Activated CD8-positive, alpha-beta memory T cell treated with anti-CD3 and anti-CD28 coated beads for 1 hour (primary cell): Measurements from ENCODE around the gene LHCGR.
"Not testable (repeated sequence)": the region's sequence is repeated elsewhere in the genome, so short reads cannot be mapped to it uniquely, and the experiment has no call there.

Experiments
- DNase-seq, 2 donors: peaks; one replicate each; pipeline ENCODE4 v3.0.0-alpha.2; 2020; ENCODE audit warnings: low read depth in 1 of 2; ENCODE audit errors: extremely low read depth in 1 of 2

Gene LHCGR

GRCh38 chr2:48749291-48750127, 6.0 kb downstream of the LHCGR start:
- DNase-seq: no peak

- no peak for DNase-seq
Observed at GRCh38 chr2:48747319-48747718, 8.2 kb downstream of the LHCGR start.

GRCh38 chr2:48739236-48739635, 16.3 kb downstream of the LHCGR start:
- DNase-seq: not testable (repeated sequence)

- no peak for DNase-seq
Observed at GRCh38 chr2:48738806-48739205, 16.7 kb downstream of the LHCGR start.

- no peak for DNase-seq
Observed at GRCh38 chr2:48736251-48736650, 19.3 kb downstream of the LHCGR start.

- no peak for DNase-seq
Observed at GRCh38 chr2:48734576-48735303, 20.8 kb downstream of the LHCGR start.

- no peak for DNase-seq
Observed at GRCh38 chr2:48733067-48733503, 22.4 kb downstream of the LHCGR start.

- no peak for DNase-seq
Observed at GRCh38 chr2:48728840-48729239, 26.7 kb downstream of the LHCGR start.

- no peak for DNase-seq
Observed at GRCh38 chr2:48728295-48728694, 27.2 kb downstream of the LHCGR start.

GRCh38 chr2:48727560-48727959, 28.0 kb downstream of the LHCGR start:
- no peak for DNase-seq

- no peak for DNase-seq
Observed at GRCh38 chr2:48725696-48726494, 29.6 kb downstream of the LHCGR start.

GRCh38 chr2:48724278-48724677, 31.2 kb downstream of the LHCGR start:
- no peak for DNase-seq

GRCh38 chr2:48723129-48723528, 32.4 kb downstream of the LHCGR start:
- DNase-seq: no peak

GRCh38 chr2:48722391-48722790, 33.1 kb downstream of the LHCGR start:
- DNase-seq: no peak

GRCh38 chr2:48721158-48721557, 34.4 kb downstream of the LHCGR start:
- no peak for DNase-seq

GRCh38 chr2:48719480-48720177, 35.9 kb downstream of the LHCGR start:
- DNase-seq: no peak

GRCh38 chr2:48717846-48718245, 37.7 kb downstream of the LHCGR start:
- DNase-seq: no peak

- no peak for DNase-seq
Observed at GRCh38 chr2:48715956-48716355, 39.6 kb downstream of the LHCGR start.

GRCh38 chr2:48715042-48715899, 40.3 kb downstream of the LHCGR start:
- DNase-seq: no peak

- no peak for DNase-seq
Observed at GRCh38 chr2:48714245-48714644, 41.3 kb downstream of the LHCGR start.
